GM23338 (cell line): ENCODE data around the gene CEP57. TPM values are rescaled to one million over a fixed set of nuclear protein-coding genes. Genes with fewer than 3 reads are reported as not detected.

Source experiments
- ATAC-seq: fragments of 200-7000 bp; cut with Tn5 transposase; 3 replicates; pipeline ENCODE4 v1.9.1; 2020
- DNase-seq: peaks from one replicate; pipeline ENCODE4 v3.0.0-alpha.2; 2015; ENCODE audit warnings: low spot score
- H2AFZ ChIP-seq: fragments of 200-600 bp; sonication (generic); 2 replicates; pipeline ENCODE4 v1.8.0; 2016; ENCODE audit warnings: antibody characterized with exemption, mild to moderate bottlenecking, moderate library complexity
- H3F3A ChIP-seq: fragments of 200-600 bp; sonication (generic); replicated peaks from 2 replicates; pipeline ENCODE4 v1.8.0; 2017; ENCODE audit warnings: antibody characterized with exemption, mixed run types, low read depth
- H3K27ac ChIP-seq: fragments of 200-600 bp; sonication (generic); 2 replicates; pipeline ENCODE4 v1.6.1; 2016; ENCODE audit warnings: low read depth
- H3K27me3 ChIP-seq: fragments of 200-600 bp; sonication (generic); 2 replicates; pipeline ENCODE4 v1.8.0; 2016; ENCODE audit warnings: mild to moderate bottlenecking, mixed run types, moderate library complexity; ENCODE audit not compliant: insufficient read depth
- H3K36me3 ChIP-seq: fragments of 200-600 bp; sonication (generic); 2 replicates; pipeline ENCODE4 v1.8.0; 2016; ENCODE audit warnings: mild to moderate bottlenecking; ENCODE audit not compliant: insufficient read depth
- H3K4me1 ChIP-seq: fragments of 200-600 bp; sonication (generic); 2 replicates; pipeline ENCODE4 v1.8.0; 2016; ENCODE audit warnings: mild to moderate bottlenecking, moderate library complexity; ENCODE audit not compliant: insufficient read depth
- H3K4me2 ChIP-seq: fragments of 200-600 bp; sonication (generic); 2 replicates; pipeline ENCODE4 v1.7.1; 2017; ENCODE audit warnings: mixed run types
- H3K4me3 ChIP-seq: fragments of 200-600 bp; sonication (generic); 2 replicates; pipeline ENCODE4 v1.6.1; 2016; ENCODE audit warnings: mixed run types
- H3K79me2 ChIP-seq: fragments of 200-600 bp; sonication (generic); replicated peaks from 2 replicates; pipeline ENCODE4 v1.8.0; 2017; ENCODE audit warnings: mild to moderate bottlenecking; ENCODE audit not compliant: insufficient read depth
- H3K9me2 ChIP-seq: fragments of 200-600 bp; sonication (generic); 2 replicates; pipeline ENCODE4 v1.8.0; 2017; ENCODE audit not compliant: insufficient read depth
- H4K20me1 ChIP-seq: fragments of 200-600 bp; sonication (generic); replicated peaks from 2 replicates; pipeline ENCODE4 v1.8.0; 2017; ENCODE audit warnings: mild to moderate bottlenecking; ENCODE audit not compliant: insufficient read depth
- H3K27ac Mint-ChIP-seq: 2 replicates; pipeline ENCODE4 v1.8.0; 2020; ENCODE audit warnings: inconsistent platforms, mild to moderate bottlenecking, moderate library complexity, mixed read lengths
- H3K27me3 Mint-ChIP-seq: 3 replicates; pipeline ENCODE4 v1.8.0; 2022; ENCODE audit warnings: low read depth, mild to moderate bottlenecking, moderate library complexity, mixed read lengths, inconsistent platforms; ENCODE audit not compliant: insufficient read depth, poor library complexity
- H3K36me3 Mint-ChIP-seq: 3 replicates; pipeline ENCODE4 v1.8.0; 2021; ENCODE audit warnings: low read depth, mild to moderate bottlenecking, inconsistent platforms, moderate library complexity, mixed read lengths
- H3K4me1 Mint-ChIP-seq: 3 replicates; pipeline ENCODE4 v1.8.0; 2020; ENCODE audit warnings: mild to moderate bottlenecking, inconsistent platforms, mixed read lengths
- H3K4me3 Mint-ChIP-seq: 3 replicates; pipeline ENCODE4 v1.8.0; 2021; ENCODE audit warnings: moderate library complexity, mild to moderate bottlenecking, inconsistent platforms, mixed read lengths
- H3K9me3 Mint-ChIP-seq: 3 replicates; pipeline ENCODE4 v1.8.0; 2020; ENCODE audit warnings: moderate library complexity, mild to moderate bottlenecking, inconsistent platforms, mixed read lengths
- CREB1 ChIP-seq: fragments of 250-450 bp; sonication (Bioruptor Pico); IDR thresholded peaks from 2 replicates; pipeline ENCODE4 v1.5.0; 2020; ENCODE audit warnings: low read depth, mild to moderate bottlenecking, moderate library complexity
- JUNB ChIP-seq: IDR thresholded peaks from one replicate; pipeline ENCODE4 v1.6.1; 2016; ENCODE audit warnings: antibody characterized with exemption; ENCODE audit not compliant: unreplicated experiment
- STAT1 ChIP-seq: IDR thresholded peaks from one replicate; pipeline ENCODE4 v1.6.1; 2016; ENCODE audit warnings: antibody characterized with exemption; ENCODE audit not compliant: unreplicated experiment
- ZNF114 ChIP-seq: fragments of 250-450 bp; sonication (Bioruptor Pico); IDR thresholded peaks from 2 replicates; pipeline ENCODE4 v1.5.0; 2020; ENCODE audit warnings: mild to moderate bottlenecking, moderate library complexity
- polyA plus RNA-seq: library from polyadenylated mRNA; unstranded; fragments of >200 nt; fragmentation: Nextera tagmentation; extraction: Ambion mirVana; gene quantifications from 2 replicates; pipeline ENCODE4 v1.2.1, GENCODE V29; 2016
- total RNA-seq: library from RNA; depleted of rRNA; stranded (reverse); fragments of >200 nt; shearing (Covaris generic); gene quantifications from 2 replicates; pipeline ENCODE4 v1.2.3, GENCODE V29; 2014
- TF ChIP-seq, protein P1 (sequence below): fragments of 250-450 bp; sonication (Bioruptor Pico); IDR thresholded peaks from 2 replicates; pipeline ENCODE4 v1.5.0; 2020; ENCODE audit warnings: mild to moderate bottlenecking, moderate library complexity
- TF ChIP-seq, protein P2 (sequence below), 2 experiments: fragments of 200-600 bp in 1 of 2; sonication (generic) in 1 of 2; conservative IDR thresholded peaks; 2 replicates each; pipeline versions ENCODE4 v1.5.1 to v1.6.1; 2016 to 2017; ENCODE audit warnings: antibody characterized with exemption in 2 of 2, low read depth in 2 of 2, mild to moderate bottlenecking in 2 of 2, moderate library complexity in 1 of 2

CEP57 gene
- total and polyA plus RNA-seq, 2 experiments from 2014 or later, result 76.2 to 124 TPM

DNA sequence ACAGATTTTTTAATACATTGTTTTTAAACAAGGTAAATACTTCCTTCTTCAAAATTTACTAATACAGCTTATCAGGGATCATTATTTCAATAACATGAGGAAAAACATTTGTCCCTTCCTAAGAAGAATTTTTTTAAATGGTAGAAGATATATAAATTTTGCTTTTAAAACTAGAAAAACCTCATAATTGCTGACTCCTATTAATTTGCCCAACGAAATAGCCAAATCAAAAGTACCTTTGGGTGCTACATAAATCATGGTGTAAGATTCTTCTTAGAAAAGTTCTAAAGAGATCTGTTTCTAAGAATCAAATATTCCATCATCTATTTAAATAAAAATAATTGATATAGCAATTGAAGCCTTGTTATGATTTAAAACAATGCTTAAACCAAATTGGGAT lies 54.9 kb downstream of the CEP57 start (continued):
- TF ChIP-seq, protein P1, sequence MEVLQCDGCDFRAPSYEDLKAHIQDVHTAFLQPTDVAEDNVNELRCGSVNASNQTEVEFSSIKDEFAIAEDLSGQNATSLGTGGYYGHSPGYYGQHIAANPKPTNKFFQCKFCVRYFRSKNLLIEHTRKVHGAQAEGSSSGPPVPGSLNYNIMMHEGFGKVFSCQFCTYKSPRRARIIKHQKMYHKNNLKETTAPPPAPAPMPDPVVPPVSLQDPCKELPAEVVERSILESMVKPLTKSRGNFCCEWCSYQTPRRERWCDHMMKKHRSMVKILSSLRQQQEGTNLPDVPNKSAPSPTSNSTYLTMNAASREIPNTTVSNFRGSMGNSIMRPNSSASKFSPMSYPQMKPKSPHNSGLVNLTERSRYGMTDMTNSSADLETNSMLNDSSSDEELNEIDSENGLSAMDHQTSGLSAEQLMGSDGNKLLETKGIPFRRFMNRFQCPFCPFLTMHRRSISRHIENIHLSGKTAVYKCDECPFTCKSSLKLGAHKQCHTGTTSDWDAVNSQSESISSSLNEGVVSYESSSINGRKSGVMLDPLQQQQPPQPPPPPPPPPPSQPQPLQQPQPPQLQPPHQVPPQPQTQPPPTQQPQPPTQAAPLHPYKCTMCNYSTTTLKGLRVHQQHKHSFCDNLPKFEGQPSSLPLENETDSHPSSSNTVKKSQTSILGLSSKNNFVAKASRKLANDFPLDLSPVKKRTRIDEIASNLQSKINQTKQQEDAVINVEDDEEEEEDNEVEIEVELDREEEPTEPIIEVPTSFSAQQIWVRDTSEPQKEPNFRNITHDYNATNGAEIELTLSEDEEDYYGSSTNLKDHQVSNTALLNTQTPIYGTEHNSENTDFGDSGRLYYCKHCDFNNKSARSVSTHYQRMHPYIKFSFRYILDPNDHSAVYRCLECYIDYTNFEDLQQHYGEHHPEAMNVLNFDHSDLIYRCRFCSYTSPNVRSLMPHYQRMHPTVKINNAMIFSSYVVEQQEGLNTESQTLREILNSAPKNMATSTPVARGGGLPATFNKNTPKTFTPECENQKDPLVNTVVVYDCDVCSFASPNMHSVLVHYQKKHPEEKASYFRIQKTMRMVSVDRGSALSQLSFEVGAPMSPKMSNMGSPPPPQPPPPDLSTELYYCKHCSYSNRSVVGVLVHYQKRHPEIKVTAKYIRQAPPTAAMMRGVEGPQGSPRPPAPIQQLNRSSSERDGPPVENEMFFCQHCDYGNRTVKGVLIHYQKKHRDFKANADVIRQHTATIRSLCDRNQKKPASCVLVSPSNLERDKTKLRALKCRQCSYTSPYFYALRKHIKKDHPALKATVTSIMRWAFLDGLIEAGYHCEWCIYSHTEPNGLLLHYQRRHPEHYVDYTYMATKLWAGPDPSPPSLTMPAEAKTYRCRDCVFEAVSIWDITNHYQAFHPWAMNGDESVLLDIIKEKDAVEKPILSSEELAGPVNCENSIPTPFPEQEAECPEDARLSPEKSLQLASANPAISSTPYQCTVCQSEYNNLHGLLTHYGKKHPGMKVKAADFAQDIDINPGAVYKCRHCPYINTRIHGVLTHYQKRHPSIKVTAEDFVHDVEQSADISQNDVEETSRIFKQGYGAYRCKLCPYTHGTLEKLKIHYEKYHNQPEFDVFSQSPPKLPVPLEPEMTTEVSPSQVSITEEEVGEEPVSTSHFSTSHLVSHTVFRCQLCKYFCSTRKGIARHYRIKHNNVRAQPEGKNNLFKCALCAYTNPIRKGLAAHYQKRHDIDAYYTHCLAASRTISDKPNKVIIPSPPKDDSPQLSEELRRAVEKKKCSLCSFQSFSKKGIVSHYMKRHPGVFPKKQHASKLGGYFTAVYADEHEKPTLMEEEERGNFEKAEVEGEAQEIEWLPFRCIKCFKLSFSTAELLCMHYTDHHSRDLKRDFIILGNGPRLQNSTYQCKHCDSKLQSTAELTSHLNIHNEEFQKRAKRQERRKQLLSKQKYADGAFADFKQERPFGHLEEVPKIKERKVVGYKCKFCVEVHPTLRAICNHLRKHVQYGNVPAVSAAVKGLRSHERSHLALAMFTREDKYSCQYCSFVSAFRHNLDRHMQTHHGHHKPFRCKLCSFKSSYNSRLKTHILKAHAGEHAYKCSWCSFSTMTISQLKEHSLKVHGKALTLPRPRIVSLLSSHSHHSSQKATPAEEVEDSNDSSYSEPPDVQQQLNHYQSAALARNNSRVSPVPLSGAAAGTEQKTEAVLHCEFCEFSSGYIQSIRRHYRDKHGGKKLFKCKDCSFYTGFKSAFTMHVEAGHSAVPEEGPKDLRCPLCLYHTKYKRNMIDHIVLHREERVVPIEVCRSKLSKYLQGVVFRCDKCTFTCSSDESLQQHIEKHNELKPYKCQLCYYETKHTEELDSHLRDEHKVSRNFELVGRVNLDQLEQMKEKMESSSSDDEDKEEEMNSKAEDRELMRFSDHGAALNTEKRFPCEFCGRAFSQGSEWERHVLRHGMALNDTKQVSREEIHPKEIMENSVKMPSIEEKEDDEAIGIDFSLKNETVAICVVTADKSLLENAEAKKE (CRISPR knock-in tag), result no peak

DNA sequence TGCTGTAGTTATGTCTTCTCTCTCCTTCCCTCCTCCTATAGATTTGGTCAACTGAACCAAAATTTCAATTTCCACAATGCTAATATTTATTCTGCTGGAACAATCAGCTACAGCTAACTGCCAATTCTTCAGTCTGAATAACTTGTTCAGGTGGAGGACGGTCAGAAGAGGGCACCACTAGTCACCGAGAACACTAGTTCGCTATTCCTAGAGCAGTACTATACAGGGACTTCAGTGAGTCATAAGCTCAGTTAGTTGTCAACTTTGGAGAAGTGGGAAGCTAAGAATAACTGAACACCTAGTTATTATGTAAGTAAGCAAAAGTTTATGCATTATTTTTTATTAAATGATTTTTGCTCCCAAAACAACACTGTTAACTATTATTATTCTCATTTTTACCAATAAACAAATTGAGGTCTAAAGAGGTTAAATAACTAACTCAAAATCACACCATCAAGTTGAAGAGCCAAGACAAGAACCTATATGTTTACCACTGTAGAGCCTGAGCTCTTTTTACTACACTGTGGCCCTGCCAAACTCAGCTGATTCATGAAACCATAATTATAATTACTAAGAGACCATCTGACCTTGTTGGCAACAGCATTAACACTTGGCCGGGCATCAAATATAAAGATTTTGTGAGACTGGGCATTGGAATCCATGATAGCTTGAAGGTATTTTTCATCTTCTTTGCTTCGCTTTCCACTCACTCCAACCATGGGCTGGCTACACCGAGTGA lies 59.0 kb downstream of the CEP57 start:
- Histone ChIP-seq H3K4me3 (no peak overlapping the region), H3K27me3 (no peaks in the 10 kb centered on the region), H3K36me3 (peaks cover 3% of the 10 kb centered on the region; the same call in 1 of the 2 replicates), H3K4me2 (no peak overlapping the region), H4K20me1 (peaks cover 4% of the 10 kb centered on the region; the same call in 1 of the 2 replicates), H3K4me1 (no peaks in the 10 kb centered on the region), H3K27ac (no peak overlapping the region), H3F3A (no peaks in the 10 kb centered on the region), H2AFZ (no peak overlapping the region), H3K79me2 (no peaks in the 10 kb centered on the region), H3K9me2 (no peaks in the 10 kb centered on the region)
- H3K4me3 Mint-ChIP-seq, result no peak overlapping the region
- DNase-seq (peak; percentile 59), ATAC-seq (peak; percentile 75)
- H3K27ac Mint-ChIP-seq, result no peak overlapping the region
- TF ChIP-seq STAT1 (no peak), CREB1 (CRISPR knock-in tag) (no peak), JUNB (no peak), ZNF114 (CRISPR knock-in tag) (no peak)
- TF ChIP-seq, protein P1 (CRISPR knock-in tag), result no peak
- TF ChIP-seq, protein P2, sequence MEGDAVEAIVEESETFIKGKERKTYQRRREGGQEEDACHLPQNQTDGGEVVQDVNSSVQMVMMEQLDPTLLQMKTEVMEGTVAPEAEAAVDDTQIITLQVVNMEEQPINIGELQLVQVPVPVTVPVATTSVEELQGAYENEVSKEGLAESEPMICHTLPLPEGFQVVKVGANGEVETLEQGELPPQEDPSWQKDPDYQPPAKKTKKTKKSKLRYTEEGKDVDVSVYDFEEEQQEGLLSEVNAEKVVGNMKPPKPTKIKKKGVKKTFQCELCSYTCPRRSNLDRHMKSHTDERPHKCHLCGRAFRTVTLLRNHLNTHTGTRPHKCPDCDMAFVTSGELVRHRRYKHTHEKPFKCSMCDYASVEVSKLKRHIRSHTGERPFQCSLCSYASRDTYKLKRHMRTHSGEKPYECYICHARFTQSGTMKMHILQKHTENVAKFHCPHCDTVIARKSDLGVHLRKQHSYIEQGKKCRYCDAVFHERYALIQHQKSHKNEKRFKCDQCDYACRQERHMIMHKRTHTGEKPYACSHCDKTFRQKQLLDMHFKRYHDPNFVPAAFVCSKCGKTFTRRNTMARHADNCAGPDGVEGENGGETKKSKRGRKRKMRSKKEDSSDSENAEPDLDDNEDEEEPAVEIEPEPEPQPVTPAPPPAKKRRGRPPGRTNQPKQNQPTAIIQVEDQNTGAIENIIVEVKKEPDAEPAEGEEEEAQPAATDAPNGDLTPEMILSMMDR (conservative IDR thresholded peaks at IDR 0.05; ENCODE audit: low read depth in 2 of 2), result peak; percentile 63 to 79
- H3K4me1 Mint-ChIP-seq, result no peaks in the 10 kb centered on the region
- no peaks in the 10 kb centered on the region for H3K9me3 Mint-ChIP-seq
- peaks cover 9% of the 10 kb centered on the region; the same call in 2 of the 3 replicates for H3K36me3 Mint-ChIP-seq
- H3K27me3 Mint-ChIP-seq, result peaks cover 1% of the 10 kb centered on the region
